GM13977 (cell line): ENCODE data around the gene FBLN2.

Experiments used
- DNase-seq: peaks from one replicate; pipeline ENCODE4 v3.0.0; 2012; ENCODE audit warnings: low spot score
- CTCF ChIP-seq: IDR thresholded peaks from 2 replicates; pipeline ENCODE4 v1.5.1; 2012; ENCODE audit warnings: mild to moderate bottlenecking, control low read depth; ENCODE audit not compliant: insufficient read depth; ENCODE audit errors: extremely low read depth, missing control alignments
- in situ Hi-C: fragments of 300-500 bp; cut with MboI; formaldehyde crosslinking; loops from one replicate; pipeline ENCODE4 v1.12.0; 2022; ENCODE audit warnings: low sequenced_read_pairs, low pct_unique_long_range_greater_than_20kb, mixed read lengths, inconsistent platforms; ENCODE audit not compliant: unreplicated experiment

FBLN2 gene

GRCh38 chr3:13647298-13648059 lies 98.6 kb downstream of the FBLN2 start:
- no peak for DNase-seq
- TF ChIP-seq CTCF: no peak
- in situ Hi-C loops: loop anchor here (5.0 kb wide), 1 partner anchor 150 kb away; no protein-coding TSS in a partner anchor

GRCh38 chr3:13648060-13649001 lies 99.4 kb downstream of the FBLN2 start:
- peak; percentile 98 for TF ChIP-seq CTCF
- in situ Hi-C loops: loop anchor here (5.0 kb wide), 1 partner anchor 151 kb away; no protein-coding TSS in a partner anchor
- peak; percentile 92 for DNase-seq

GRCh38 chr3:13650210-13651056 lies 101.5 kb downstream of the FBLN2 start:
- TF ChIP-seq CTCF: peak; percentile 100
- DNase-seq: peak; percentile 91
- in situ Hi-C loops: no loop called here

- no peak for TF ChIP-seq CTCF
- in situ Hi-C loops: no loop called here
- DNase-seq: no peak
These were observed 102.1 kb downstream of the FBLN2 start for GRCh38 chr3:13651057-13651400.

- TF ChIP-seq CTCF: no peak
- no peak for DNase-seq
- in situ Hi-C loops: no loop called here
These were observed 103.0 kb downstream of the FBLN2 start for GRCh38 chr3:13651775-13652428.
